Heart left ventricle (tissue), 16 donors: Measurements from ENCODE around the gene VSIG10. TPM values are rescaled to one million over a fixed set of nuclear protein-coding genes. Genes with fewer than 3 reads are reported as not detected.

Experiments used
- ATAC-seq, 4 donors: fragments of 200-7000 bp; cut with Tn5 transposase; one replicate each; pipeline ENCODE4 v1.9.1; 2020 to 2022; ENCODE audit warnings: moderate library complexity in 4 of 4, mild to moderate bottlenecking in 3 of 4, moderate number of reproducible peaks in 1 of 4
- DNase-seq, 5 donors: peaks; one replicate each; pipeline ENCODE4 v3.0.0-alpha.2; 2020
- H3K27ac ChIP-seq, 12 donors: fragments of 200-600 bp; sonication (generic) in 4 of 12; one replicate each; pipeline versions ENCODE4 v1.5.0 to v1.8.0; 2016 to 2022; ENCODE audit warnings: mild to moderate bottlenecking in 2 of 12
- H3K27me3 ChIP-seq, 9 donors: fragments of 200-600 bp; sonication (generic) in 2 of 9; one replicate each; pipeline versions ENCODE4 v1.5.1 to v1.8.0; 2016 to 2022; ENCODE audit warnings: mild to moderate bottlenecking in 3 of 9
- H3K36me3 ChIP-seq, 9 donors: fragments of 200-600 bp; sonication (generic) in 2 of 9; one replicate each; pipeline versions ENCODE4 v1.5.0 to v1.8.0; 2018 to 2022; ENCODE audit warnings: mild to moderate bottlenecking in 2 of 9
- H3K4me1 ChIP-seq, 12 donors: fragments of 200-600 bp; sonication (generic) in 4 of 12; one replicate each; pipeline versions ENCODE4 v1.5.0 to v1.8.0; 2016 to 2022; ENCODE audit warnings: mild to moderate bottlenecking in 3 of 12
- H3K4me3 ChIP-seq, 12 donors: fragments of 200-600 bp; sonication (generic) in 4 of 12; one replicate each; pipeline versions ENCODE4 v1.5.0 to v1.8.0; 2017 to 2022; ENCODE audit warnings: mild to moderate bottlenecking in 9 of 12, moderate library complexity in 4 of 12
- H3K9me3 ChIP-seq, 12 donors: fragments of 200-600 bp; sonication (generic) in 4 of 12; one replicate each; pipeline versions ENCODE4 v1.5.0 to v1.8.0; 2016 to 2022; ENCODE audit warnings: mild to moderate bottlenecking in 1 of 12
- CTCF ChIP-seq, 12 donors: fragments of 200-600 bp; sonication (generic) in 4 of 12; IDR thresholded peaks; one replicate each; pipeline versions ENCODE4 v1.5.0 to v1.8.0; 2018 to 2022; ENCODE audit warnings: antibody characterized with exemption in 12 of 12, mild to moderate bottlenecking in 5 of 12
- POLR2A ChIP-seq, 2 donors: fragments of 450-650 bp; IDR thresholded peaks; one replicate each; pipeline ENCODE4 v1.6.1; 2017; ENCODE audit warnings: antibody characterized with exemption in 2 of 2, mild to moderate bottlenecking in 2 of 2, moderate library complexity in 2 of 2
- WGBS, 4 donors: extraction: QIAGEN DNeasy Blood & Tissue Kit in 2 of 4; methylation state at CpG; one replicate each; pipeline versions ENCODE4 v1.1.5 to v1.1.7; 2013 to 2018; 5-methylcytosine and 5-hydroxymethylcytosine counted together
- intact Hi-C, 10 donors: fragments of 100-400 bp; cut with DNase I; formaldehyde crosslinking; loops; one replicate each; pipeline versions ENCODE4 v1.11.1 to v1.14.2; 2022
- polyA plus RNA-seq, 2 donors: library from polyadenylated mRNA; stranded (reverse); fragments of 200-250 nt; gene quantifications; one replicate each; pipeline ENCODE4 v1.2.3, GENCODE V29; 2013
- total RNA-seq, 9 donors: library from RNA; depleted of rRNA in 2 of 9; stranded (reverse); fragments of >200 nt in 2 of 9; fragmentation: NEBNext Ultra II Directional in 3 of 9; extraction: Animal tissue kit (Norgen Biotek cat#: 25700) in 3 of 9; gene quantifications; one replicate each; pipeline versions ENCODE4 v1.1.0 to v1.2.4, GENCODE V29; 2016 to 2023
- donor health status: ischemic (EF 13 %, LVEDD 7.1; RV severe dilation, severe dysfunction).
- donor health status: healthy with polysubstance abuse.
- donor health status: DM: no; HTN: yes; CAD: no.
- donor health status: DM: no; HTN: no; CAD: no.
- donor health status: ischemic (EF 25% LVEDD 6.9; RV normal size, moderate dysfunction).
- donor health status: ischemic (EF 25% LVEDD 5.7; RV mildly dilated, moderate dysfunction).
- donor health status: healthy.
- donor health status: DM: yes; HTN: yes; CAD: no.
- donor health status: ischemic (EF 35%, LVEDD 5.7; RV mildly dilated, moderate dysfunction).
- donor health status: nonischemic (EF 11% LVEDD 7.7; RV severe dilation, severe dysfunction).
- donor health status: DM: yes; HTN: yes; CAD: no.
- donor health status: PGD.
- donor health status: ischemic (EF 29% LVEDD 5.4; RV normal size, mild dysfunction).
- donor health status: nonischemic (EF 23%, LVEDD 6.1; RV moderate dilation, normal function).

The VSIG10 gene
- total and polyA plus RNA-seq, 11 donors, result 6.3 to 17.7 (median 10.7) TPM

GRCh38 chr12:118038137-118038536, 65.7 kb downstream of the VSIG10 start:
- Histone ChIP-seq H3K27me3 (no peaks in the 10 kb centered on the region), H3K36me3 (peaks cover 0 to 100% (median 100%) of the 10 kb centered on the region in 9 donors), H3K27ac (no peak overlapping the region), H3K4me1 (peaks cover 0 to 6% (median 0%) of the 10 kb centered on the region in 12 donors), H3K4me3 (no peak overlapping the region), H3K9me3 (no peaks in the 10 kb centered on the region)
- intact Hi-C loops, result loop anchor here in 8 of 10 donors (5.0 to 10.0 kb wide), 2 partner anchors 161 to 163 kb away; no protein-coding TSS in a partner anchor
- 74 to 84% (median 80%) methylated on average over 6 of the region's 6 CpGs for WGBS, 4 donors
- TF ChIP-seq POLR2A (IDR thresholded peaks at IDR 0.05) (no peak), CTCF (IDR thresholded peaks at IDR 0.05) (no peak)
- ATAC-seq (no peak), DNase-seq (no peak)

- Histone ChIP-seq H3K9me3 (no peaks in the 10 kb centered on the region), H3K27me3 (no peaks in the 10 kb centered on the region), H3K27ac (no peak overlapping the region), H3K36me3 (peaks cover 0 to 100% (median 100%) of the 10 kb centered on the region in 9 donors), H3K4me3 (no peak overlapping the region), H3K4me1 (peaks cover 0 to 6% (median 0%) of the 10 kb centered on the region in 12 donors)
- no peak for DNase-seq
- intact Hi-C loops, result loop anchor here in 8 of 10 donors (5.0 to 10.0 kb wide), 2 partner anchors 160 to 162 kb away; no protein-coding TSS in a partner anchor
- ATAC-seq, result peak in 2 of 4 donors; percentile 25 to 62
- 79 to 82% (median 80%) methylated on average over 11 of the region's 11 CpGs for WGBS, 4 donors
- TF ChIP-seq CTCF (IDR thresholded peaks at IDR 0.05), result no peak
- no peak for TF ChIP-seq POLR2A (IDR thresholded peaks at IDR 0.05)
These were observed 67.0 kb downstream of the VSIG10 start for GRCh38 chr12:118036672-118037411.

- H3K27ac ChIP-seq, result no peak overlapping the region
- no peaks in the 10 kb centered on the region for H3K9me3 ChIP-seq
- ATAC-seq, result peak in 3 of 4 donors; percentile 29 to 44 (median 35)
- DNase-seq, result no peak
- intact Hi-C loops, result loop anchor here in 8 of 10 donors (5.0 to 10.0 kb wide), 2 partner anchors 158 to 161 kb away; no protein-coding TSS in a partner anchor
- H3K27me3 ChIP-seq, result no peaks in the 10 kb centered on the region
- TF ChIP-seq CTCF (IDR thresholded peaks at IDR 0.05) (peak in 1 of 12 donors; percentile 6), POLR2A (IDR thresholded peaks at IDR 0.05) (no peak)
- WGBS, 4 donors, result 75 to 83% (median 80%) methylated on average over 9 of the region's 9 CpGs
- H3K4me3 ChIP-seq, result no peak overlapping the region
- peaks cover 0 to 6% (median 0%) of the 10 kb centered on the region in 12 donors for H3K4me1 ChIP-seq
- peaks cover 0 to 100% (median 100%) of the 10 kb centered on the region in 9 donors for H3K36me3 ChIP-seq
These were observed 68.4 kb downstream of the VSIG10 start for GRCh38 chr12:118035190-118036041.
